DND-41 (cell line): ENCODE data around the gene GRWD1.

Source experiments
- CTCF ChIP-seq: IDR thresholded peaks from 2 replicates; pipeline ENCODE4 v1.5.1; 2012; ENCODE audit warnings: borderline replicate concordance, low read length, moderate library complexity, mild to moderate bottlenecking; ENCODE audit not compliant: poor library complexity, severe bottlenecking; ENCODE audit errors: extremely low read depth
- EZH2 ChIP-seq: IDR thresholded peaks from 3 replicates; pipeline ENCODE4 v1.6.1; 2012; ENCODE audit warnings: borderline replicate concordance, low read depth, mild to moderate bottlenecking, moderate library complexity, low read length, inconsistent platforms; ENCODE audit not compliant: severe bottlenecking

DNA sequence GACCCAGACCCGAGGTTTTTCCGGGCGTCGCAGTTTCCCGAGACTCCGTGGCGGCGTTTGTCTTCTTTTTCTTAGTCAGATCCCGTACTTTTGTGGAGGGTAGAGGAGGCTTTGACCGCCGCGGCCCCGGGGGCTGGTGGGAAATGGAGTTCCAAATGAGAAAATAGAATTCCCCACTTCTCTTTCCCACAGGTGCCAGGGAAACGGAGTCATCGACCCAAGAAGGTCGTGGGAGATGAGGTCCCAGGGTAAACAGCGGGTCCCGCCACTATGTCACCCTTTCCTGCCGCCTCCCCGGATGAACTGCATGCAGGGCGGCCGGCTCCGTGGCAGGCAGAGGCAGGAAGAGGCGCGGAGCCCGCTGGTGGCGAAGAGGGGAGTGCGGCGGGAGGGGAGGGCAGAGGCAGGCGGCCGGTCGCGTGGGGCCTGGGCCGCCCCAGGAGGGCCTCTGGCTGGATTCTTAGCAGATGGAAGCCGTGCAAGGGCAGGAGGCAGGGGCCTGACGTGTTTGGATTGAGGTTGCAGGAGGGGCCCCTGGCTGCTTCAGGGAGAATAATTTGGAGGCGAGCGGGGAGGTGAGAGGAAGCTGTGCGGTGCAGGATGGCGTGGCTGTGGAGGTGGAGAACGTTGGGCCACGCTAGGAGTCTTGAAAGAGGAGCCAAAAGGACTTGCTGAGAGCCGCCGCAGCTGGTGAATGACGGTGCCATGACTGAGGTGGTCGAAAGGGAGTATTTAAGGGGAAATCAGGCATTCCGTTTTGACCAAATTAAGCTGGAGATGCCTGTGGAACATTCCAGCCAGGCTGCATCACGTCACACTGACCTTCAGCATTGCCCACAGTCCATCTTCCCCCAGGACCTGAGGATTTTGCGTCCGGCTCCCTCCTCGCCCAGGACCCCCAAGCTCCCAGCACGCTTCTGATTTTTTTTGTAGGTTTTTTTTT, 35.0 kb downstream of the GRWD1 start:
- TF ChIP-seq CTCF (no peak), EZH2 (no peak)
